HG03520 (cell line): ENCODE results near the gene TNNI2.

Experiments used
- ATAC-seq: cut with Tn5 transposase; IDR thresholded peaks from one replicate; pipeline ENCODE4 v1.9.1; 2021; ENCODE audit warnings: mild to moderate bottlenecking, moderate library complexity; ENCODE audit not compliant: unreplicated experiment

TNNI2 gene

DNA sequence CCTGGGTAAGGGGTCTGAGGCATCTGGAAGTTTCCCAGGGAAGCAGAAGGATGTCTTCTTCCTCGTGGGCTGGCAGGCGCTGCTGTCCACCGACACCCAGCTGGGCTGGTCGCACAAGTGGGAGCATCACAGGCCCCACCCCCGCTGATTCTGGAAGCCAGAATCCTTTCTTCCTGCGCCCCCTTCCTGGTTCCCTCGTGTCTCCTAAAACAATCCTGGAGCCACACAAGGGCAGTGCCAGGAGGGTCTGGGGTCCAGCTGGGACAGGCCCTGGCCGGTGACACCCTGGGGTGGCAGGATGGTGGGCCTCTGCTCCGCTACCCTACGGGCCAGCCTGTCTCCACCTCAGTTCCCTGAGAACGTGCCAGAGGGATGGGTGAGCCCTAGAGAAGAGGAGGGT, 18.3 kb downstream of the TNNI2 start:
- ATAC-seq = no peak

DNA sequence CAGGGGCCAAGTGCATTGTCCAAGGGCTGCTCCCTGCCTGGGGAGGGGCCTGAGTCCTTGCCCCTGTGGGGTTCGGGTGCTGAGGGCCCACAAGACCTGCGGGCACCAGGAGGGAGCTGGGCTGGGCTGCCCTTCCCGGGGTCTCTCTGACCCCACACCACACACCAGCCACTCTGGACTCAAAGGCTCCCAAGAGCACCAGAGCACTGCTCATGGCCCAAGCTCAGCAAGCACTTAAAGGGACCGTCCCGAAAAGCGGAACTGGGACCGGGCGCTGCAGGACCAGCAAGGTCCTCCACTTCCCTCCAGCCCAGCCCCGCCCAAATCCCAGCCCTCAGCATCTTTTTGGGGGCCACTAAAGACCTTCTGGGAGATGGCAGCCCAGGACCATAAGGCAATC, 19.4 kb downstream of the TNNI2 start:
- no peak for ATAC-seq

DNA sequence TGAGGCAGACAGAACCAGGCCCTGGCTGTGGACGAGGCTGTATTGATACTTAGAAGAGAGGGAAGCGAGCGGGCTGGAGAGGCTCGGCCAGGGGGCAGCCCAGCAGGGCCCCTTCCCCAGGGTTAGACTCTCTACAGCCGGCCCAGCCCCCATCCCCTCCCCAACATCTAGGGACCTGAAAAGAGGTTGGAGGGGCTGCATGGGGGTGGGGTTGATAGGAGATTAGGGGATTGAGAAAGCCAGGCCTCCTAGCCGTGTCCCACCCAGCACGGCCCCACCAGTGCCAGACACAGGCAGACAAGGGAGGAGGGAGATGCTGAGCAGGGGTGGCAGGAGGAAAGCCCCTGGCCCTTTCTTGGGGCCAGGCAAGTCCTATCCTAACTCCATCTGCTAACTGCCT, 19.8 kb downstream of the TNNI2 start:
- no peak for ATAC-seq

DNA sequence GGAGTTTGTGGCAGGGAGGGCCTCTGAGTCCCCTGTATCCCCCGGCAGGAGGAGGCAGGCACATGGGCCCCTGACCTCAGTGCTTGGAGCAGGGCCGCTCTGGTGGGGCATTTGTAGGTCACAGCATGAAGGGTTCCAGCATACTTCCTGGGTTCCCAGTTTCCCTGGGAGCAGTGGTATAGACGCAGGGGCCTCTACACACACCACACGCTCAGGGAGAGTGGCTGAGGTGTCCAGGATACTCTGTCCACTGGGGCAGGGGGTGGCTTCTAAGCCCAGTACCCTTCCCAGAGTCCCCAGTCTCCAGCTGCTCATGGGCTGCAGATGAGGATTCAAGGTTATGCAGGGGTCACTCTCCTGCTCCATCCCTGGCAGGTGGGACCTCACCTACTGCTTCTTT, 20.2 kb downstream of the TNNI2 start:
- no peak for ATAC-seq

DNA sequence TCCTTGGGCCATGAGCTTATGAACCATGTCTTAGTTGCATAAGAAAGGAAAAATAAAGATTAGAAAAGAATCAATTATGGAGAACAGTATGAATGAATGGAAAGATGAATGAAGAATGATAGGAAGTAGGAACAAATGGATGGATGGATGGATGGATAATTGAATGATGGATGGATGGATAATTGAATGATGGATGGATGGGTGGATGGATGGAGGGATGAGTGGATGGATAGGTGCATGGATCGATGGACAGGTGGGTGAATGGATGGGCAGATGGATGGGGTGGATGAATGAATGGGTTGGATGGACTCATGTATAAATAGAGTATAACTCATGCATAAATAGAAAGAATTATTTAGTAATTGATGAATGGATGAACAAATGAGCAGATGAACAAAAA, 21.3 kb downstream of the TNNI2 start:
- no peak for ATAC-seq

DNA sequence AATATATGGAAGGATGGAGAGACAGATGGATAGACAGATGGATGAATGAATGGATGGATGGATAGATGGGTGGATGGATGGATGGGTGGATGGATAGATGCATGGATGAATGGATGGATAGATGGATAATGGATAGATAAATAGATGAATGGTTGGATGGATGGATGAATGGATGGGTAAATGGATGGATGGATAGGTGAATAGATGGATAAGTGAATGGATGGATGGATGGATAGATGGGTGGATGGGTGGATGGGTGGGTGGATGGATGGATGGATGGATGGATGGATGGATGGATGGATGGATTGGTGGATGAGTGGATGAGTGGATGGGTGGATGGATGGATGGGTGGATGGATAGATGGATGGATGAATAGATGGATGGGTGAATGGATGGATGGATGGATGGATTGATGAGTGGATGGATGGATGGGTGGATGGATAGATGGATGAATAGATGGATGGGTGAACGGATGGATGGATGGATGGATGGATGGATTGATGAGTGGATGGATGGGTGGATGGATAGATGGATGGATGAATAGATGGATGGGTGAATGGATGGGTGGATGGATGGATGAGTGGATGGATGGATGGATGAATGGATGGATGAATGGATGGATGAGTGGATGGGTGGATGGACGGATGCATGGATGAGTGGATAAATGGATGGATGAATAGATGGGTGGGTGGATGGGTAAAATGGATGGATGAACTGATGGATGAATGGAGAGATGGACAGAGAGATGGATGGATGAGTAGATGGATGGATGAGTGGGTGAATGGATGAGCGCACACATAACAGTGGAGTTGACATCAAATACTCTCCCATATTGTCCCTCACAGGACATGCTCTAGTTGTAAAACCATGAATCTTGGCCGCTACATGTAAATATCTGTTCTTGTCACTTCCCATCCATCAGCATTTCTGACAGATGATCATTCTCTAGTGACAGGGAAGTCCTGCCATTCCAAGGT, 22.9 kb downstream of the TNNI2 start:
- no peak for ATAC-seq

DNA sequence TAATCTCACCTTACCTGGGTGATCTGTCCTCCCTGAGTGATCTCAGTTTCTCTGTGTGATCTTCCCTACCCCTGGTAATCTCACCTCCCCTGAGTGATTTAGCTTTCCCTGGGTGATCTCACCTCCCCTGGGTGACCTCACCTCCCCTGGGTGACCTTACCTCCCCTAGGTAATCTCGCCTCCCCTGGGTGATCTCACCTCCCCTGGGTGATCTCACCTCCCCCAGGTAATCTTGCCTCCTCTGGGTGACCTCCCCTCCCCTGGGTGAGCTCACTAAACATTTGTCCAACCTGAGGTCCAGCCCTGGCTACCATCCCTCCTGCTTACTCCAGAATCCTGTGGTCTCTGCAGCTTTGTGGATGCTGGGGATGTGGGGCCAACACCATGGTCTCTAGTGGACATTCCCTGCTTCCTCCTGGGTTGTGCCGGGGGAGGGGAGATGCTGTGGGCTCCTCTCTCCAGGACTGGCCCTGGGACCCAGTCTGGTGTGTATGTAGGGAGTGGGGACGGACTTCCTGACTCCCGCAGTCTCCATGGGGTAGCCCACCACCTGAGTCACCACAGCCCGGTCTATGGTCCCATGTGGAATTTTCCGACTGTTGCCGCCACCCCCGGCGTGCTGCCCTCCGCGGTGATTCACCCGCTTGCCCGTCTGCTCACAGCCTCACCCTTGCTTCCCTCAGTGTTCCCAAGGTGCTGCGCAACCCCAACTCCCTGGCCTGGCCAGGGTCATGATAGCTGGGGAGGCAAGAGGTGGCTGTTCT, 24.0 kb downstream of the TNNI2 start:
- no peak for ATAC-seq

DNA sequence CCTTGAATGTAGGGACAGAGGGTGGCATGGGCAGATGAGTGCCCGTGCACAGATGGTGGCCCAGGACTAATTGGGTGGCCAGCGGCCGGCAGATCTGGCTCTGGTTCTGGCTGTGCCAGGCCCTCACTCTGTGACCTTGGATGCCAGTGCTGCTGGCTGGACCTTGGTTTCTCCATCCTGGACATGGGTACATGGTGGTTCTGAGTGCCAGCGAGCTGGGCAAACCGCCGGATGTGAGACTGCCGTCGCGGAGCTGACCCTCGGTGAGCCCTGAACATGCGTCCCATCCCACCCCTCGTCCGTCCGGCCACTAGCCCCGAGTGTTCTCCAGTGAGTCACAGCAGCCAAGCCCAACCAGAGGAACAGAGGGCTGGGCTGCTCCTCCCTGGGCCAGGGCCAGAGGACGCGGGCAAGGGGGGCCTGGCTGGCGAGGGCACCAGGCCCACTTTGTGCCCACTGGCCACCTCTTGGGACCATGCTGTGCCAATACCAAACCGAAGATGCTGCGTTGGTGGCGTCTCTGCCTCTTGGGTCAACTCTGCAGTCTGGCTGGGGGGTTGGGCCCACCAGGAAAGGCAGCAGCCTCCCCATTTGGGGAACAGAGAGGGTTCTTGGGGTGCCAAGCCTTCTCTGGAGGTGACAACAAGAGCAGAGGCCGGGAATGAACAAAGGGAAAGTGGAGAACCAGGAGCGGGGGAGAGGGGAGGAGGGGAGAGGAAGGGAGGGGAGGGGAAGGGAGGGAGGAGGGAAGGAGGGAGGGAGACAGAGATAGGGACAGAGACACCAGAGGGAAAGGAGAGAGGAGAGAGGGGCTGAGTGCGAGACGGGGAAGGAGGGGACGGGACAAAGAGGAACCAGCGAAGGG, 24.8 kb downstream of the TNNI2 start:
- no peak for ATAC-seq

DNA sequence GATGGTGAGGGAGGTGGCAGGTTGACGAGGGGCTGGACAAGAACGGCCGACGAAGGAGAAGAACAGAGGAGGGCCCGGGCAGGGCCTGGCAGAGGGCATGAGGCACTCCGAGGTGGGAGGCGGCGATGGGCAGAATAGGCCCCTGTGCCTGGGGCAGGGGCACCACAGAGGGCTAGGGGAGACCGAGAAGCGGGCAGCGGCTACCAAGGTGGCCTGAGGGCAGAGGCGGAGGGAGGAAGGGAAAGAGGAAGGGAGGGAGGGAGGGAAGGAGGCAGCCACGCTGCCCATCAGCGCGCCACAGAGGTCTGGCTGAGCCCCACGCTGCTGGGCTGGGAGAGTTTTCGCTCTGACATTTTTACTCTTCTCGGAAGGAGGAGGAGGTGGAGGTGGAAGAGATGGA, 25.4 kb downstream of the TNNI2 start:
- ATAC-seq = no peak

DNA sequence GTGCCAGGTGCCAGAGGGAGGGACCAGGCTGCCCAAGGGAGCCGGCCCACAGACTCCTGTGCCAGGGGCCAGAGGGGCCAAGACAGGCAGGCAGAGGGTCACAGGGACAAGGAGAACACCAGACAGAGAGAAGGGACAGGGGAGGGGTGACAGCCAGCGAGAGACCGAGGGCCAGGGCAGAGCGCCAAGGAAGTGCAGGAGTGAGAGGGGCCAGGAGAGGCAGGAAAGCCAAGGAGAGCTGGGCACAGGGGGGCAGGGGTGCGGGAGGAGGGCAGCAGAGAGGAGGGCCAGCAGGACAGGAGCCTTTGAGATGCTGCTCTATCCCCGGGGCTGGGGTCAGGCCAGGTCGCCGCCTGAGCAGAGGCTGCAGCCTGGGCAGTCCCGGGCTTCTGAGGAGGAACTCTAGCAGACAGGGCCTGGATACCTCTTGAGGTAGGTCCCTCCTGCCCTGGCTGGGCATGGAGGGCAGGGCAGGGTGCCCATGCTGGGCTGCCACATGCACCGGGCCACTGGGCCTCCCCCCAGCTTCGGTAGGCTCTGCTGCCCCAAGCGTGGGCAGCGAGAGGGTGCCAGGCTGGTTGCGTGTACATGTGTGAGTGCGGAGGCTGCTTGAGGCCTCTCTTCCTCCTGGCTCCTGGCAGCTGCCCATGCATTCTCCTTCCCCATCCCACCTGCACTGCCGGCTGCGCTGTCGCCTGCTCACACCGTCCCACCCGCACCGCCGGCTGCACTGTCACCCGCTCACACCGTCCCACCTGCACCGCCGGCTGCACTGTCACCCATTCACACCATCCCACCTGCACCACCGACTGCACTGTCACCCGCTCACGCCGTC, 26.3 kb downstream of the TNNI2 start:
- ATAC-seq = no peak

DNA sequence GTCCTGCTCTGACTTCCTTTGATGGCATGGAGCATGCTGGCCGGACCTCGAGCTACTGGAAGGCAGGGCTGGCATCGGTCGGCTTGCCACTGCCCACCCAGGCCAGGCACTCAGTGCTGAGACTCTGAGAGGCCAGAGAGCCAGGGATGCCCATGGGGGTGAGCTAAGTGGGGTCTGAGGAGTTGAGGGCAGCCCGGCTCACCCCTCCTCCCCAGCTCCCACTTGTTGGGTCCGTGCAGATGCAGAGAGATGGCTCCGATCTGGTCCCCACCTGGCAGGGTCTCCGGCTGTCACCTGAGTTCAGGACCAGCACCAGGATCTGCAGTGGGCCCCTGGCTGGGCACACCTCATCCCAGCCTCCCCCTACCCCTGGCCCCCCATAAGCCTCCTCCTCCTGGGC, 27.4 kb downstream of the TNNI2 start:
- no peak for ATAC-seq

DNA sequence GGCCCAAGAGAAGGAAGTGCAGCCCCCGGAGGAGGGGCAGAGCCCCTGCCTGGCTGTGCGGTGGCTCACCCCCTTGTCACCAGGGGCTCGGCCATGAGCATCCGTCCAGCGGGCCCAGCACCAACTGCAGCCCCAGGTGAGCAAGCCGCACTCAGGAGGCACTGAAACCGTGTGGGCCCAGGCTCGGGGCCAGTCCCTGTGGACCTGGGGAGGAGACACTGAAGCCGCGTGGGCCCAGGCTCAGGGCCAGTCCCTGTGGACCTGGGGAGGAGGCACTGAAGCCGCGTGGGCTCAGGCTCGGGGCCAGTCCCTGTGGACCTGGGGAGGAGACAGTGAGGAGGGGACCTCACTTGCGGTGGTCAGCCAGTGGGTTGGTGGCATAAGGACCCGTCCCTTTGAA, 28.0 kb downstream of the TNNI2 start:
- no peak for ATAC-seq

DNA sequence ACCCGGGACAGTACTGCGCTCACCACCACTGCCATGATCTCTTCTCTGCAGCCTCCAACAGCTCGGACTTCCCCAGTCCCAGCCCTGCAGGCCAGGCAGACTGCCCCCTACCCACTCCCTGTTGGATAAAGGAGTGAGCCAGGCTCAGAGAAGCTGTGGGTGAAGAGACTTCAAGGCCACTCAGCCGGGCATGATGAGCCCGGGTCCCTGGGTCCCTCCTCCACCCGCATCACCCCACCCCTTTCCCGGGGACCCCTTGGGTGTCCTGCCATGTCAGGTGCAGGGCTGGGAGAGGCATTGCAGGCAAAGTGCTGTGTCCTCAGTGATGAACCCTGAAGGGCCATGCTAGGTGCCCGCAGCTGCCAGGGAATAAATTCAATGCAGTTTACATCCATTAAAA, 28.6 kb downstream of the TNNI2 start:
- no peak for ATAC-seq

DNA sequence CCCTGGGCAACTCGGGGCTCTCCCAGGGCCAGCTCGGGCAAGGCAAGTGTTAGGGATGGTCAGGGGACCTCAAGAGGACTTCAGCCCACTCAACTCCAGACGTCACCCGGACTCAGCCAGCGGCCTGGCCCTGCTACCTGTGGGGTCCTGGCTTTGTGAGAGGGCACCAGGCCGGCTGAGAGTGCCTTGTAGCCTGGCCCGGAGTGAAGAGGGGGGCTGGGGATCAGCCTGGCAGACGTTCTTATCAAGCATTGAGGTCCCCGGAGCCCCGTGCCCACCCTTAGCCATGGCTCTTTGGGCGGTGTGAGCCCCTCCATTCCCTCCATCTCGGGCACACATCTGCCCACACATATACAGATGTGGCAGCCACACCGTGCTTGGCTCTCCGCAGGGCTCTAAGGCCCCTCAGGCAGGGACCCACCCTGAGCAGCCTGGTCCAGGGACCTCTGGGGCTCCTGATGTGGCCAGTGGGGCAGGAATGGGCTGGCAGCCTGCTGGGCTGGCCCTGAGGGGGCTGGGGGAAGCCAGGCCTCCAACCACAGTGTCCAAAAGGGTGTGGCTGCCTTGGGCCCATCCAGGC, 29.4 kb downstream of the TNNI2 start:
- no peak for ATAC-seq

DNA sequence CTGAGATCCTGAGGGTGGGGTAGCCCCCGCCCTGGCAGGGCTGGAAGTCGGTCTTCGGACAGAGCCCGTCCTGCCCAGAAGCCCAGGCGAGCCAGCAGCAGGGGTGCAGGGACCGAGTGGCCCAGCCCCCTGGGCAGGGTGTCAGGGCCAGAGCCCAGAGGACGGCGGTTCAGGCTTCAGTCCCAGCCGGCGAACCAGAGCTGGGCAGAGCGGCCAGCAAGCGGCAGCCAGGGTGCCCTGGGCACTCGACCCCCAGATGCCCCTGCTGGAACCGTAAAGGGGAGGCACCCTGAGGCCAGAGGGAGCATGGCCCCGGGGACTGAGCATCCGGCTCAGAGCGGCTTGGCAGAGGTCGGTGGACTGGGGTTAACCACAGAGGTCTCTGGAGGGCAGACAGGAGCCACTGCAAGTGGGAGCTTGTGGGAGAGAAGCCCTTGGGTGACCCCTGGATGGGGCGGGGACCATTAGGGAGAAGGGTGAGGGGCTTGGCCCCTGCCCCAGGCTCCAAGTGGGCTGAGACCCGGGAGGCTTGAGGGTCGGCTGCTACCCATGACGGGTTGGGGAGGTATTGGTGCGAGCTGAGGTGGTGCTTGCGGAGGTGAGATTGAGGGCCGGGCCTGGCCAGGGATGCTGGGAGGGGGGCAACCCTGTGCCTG, 30.0 kb downstream of the TNNI2 start:
- no peak for ATAC-seq

DNA sequence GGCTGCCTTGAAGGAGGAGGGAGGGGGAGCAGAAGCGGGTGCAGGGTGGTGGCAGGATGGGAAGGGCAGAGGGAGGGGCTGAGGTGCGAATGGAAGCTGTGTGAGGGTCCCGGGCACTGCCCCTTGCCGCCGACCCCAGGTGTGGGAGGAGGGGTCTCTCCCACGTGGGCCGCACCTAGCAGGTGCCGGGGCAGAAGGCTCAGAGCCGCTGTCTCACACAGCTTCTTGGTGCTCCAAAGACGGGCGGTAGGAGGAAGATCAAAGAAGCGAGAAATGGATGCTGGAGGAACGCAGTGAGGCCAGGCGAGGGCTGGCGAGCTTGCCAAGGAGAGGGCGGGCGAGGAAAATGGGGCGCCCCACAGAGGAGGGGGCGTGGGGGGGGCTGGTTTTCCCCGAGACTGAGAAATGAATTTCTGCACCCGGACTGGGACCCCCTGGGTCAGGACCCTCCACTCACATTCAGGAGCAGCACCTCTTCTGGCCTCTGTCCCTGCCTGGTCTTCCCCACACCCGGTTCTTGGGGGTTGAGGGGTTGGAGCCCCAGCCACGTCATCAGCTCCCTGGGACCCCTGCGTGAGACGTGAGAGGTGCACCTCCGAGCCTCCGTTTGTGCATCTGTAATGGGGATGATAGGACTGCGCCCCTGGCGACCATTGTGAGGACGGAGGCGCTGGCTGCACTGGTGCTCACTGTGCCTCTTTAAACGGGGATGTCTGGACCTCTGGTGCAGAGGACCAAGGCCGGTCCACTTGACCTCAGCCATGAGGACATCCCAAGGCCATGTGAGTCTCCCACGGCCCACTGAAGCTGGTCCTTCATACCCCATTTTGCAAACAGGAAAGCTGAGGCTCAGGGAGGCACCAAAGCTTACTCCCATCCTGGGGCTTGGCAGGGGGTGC, 30.9 kb downstream of the TNNI2 start:
- ATAC-seq = no peak

DNA sequence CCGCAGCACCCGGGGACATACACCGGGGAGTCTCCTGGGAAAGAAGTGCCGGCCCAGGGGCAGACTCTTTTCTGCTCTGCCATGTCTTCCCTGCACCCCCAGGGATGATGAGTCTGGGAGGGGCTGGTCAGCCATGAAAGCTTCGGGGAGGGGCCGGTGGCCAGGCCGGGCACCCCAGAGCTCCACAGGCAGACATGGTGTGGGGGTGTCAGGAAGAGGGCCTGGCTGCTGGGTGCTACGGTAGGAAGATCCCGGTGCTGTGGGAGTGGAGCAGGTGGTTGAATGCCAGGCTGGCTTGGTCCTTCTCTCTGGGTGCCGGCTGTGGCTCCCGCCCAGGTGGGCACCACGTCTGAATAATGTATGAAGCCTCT, 31.5 kb downstream of the TNNI2 start:
- no peak for ATAC-seq

DNA sequence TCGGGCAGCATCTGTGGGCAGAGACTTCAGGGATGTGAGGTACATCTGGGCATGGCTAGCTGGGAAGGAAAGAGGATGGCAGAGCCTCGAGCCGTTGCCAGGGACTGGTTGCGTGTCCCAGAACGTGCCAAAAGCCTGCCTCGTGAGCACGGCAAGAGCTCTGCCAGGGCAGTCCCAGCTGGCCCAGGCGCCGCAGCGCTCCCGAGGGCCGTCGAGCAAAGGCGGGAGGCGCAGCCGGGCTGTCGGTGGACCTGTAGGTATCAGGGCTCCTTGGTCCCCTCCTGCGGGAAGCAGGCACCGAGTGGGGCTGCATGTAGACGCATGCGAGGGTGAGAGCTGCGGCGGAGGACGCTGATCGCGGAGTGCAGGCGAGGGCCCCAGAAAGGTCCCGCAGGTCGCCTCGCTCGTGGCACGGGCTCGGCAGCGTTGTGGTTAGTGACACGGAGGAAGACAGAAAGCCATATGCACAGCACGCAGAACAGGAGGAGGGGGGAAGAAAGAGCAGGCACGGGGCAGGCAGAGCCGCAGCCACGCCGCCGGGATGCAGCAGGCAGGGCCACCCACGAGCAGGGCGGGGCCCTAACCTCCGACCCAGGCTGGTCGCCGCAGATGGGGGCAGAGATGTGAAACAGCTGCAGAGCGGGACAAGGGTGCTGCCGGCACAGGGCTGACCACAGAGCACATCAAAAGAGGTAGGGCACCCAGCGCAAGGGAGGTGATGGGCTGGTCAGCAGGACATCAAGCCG, 32.1 kb downstream of the TNNI2 start:
- ATAC-seq = no peak
